ENCODE results near the gene IL36B.

- TF ChIP-seq EP300 (IDR thresholded peaks at IDR 0.05) (no peak), CTCF (IDR thresholded peaks at IDR 0.05) (no peak)
Observed at GRCh38 chr2:113013336-113013661, 39.4 kb downstream of the IL36B start.
